Left renal cortex interstitium (tissue), 4 donors: ENCODE data around the gene ZNF701. TPM values are rescaled to one million over a fixed set of nuclear protein-coding genes. Genes with fewer than 3 reads are reported as not detected.
"Not testable (repeated sequence)": the region's sequence is repeated elsewhere in the genome, so short reads cannot be mapped to it uniquely, and the experiment has no call there.

Experiments
- DNase-seq, 4 donors: peaks; one replicate each; pipeline ENCODE4 v3.0.0-alpha.2; 2013; ENCODE audit warnings: low read depth in 4 of 4, low spot score in 2 of 4, missing footprints in 1 of 4
- polyA plus RNA-seq, 4 donors: library from polyadenylated mRNA; unstranded; fragments of 120-200 nt; gene quantifications; one replicate each; pipeline ENCODE4 v1.2.1, GENCODE V29; 2013; ENCODE audit not compliant: insufficient read length in 4 of 4

The ZNF701 gene
- polyA plus RNA-seq = 10 to 100 TPM; 12.5 to 22.6 (median 17.4) TPM

- DNase-seq = peak; percentile 84 to 88 (median 86)
Measured at GRCh38 chr19:52570000-52570861, at the start of gene ZNF701. TSS of gene ZNF701 (plus strand) at chr19:52570287. CDS start at chr19:52574148, 3,861 bp downstream.

- DNase-seq = no peak
Measured at GRCh38 chr19:52522551-52522950, 47.5 kb upstream of the ZNF701 start.

GRCh38 chr19:52524086-52524485 lies 46.0 kb upstream of the ZNF701 start:
- DNase-seq = no peak

- DNase-seq = peak; percentile 77 to 89 (median 82)
Measured at GRCh38 chr19:52527134-52527955, 42.7 kb upstream of the ZNF701 start, which contains the start of gene ZNF808. TSS of gene ZNF808 (plus strand) at chr19:52527668. CDS start at chr19:52543285, 15,617 bp downstream.

- no peak for DNase-seq
Measured at GRCh38 chr19:52527956-52528351, 42.1 kb upstream of the ZNF701 start.

- no peak for DNase-seq
Measured at GRCh38 chr19:52532480-52532879, 37.6 kb upstream of the ZNF701 start.

- no peak for DNase-seq
Measured at GRCh38 chr19:52533901-52534300, 36.2 kb upstream of the ZNF701 start.

GRCh38 chr19:52535385-52535770 lies 34.7 kb upstream of the ZNF701 start:
- DNase-seq = not testable (repeated sequence)

- peak; percentile 45 to 68 (median 56) for DNase-seq
Measured at GRCh38 chr19:52535771-52536447, 34.2 kb upstream of the ZNF701 start.

- no peak for DNase-seq
Measured at GRCh38 chr19:52536448-52536800, 33.7 kb upstream of the ZNF701 start.

GRCh38 chr19:52538815-52539214 lies 31.3 kb upstream of the ZNF701 start:
- DNase-seq = not testable (repeated sequence)

GRCh38 chr19:52541176-52541575 lies 28.9 kb upstream of the ZNF701 start:
- DNase-seq = not testable (repeated sequence)

- no peak for DNase-seq
Measured at GRCh38 chr19:52541608-52542007, 28.5 kb upstream of the ZNF701 start.

- DNase-seq = not testable (repeated sequence)
Measured at GRCh38 chr19:52542541-52542940, 27.5 kb upstream of the ZNF701 start.

- no peak for DNase-seq
Measured at GRCh38 chr19:52542984-52543664, 27.0 kb upstream of the ZNF701 start.

- DNase-seq = no peak
Measured at GRCh38 chr19:52554216-52554971, 15.7 kb upstream of the ZNF701 start.

GRCh38 chr19:52557231-52557995 lies 12.7 kb upstream of the ZNF701 start:
- DNase-seq = no peak

- not testable (repeated sequence) for DNase-seq
Measured at GRCh38 chr19:52558732-52559445, 11.2 kb upstream of the ZNF701 start.
